Raji (cell line): ENCODE data around the gene CDKN3.

Source experiments
- POLR2A ChIP-seq: IDR thresholded peaks from 2 replicates; pipeline ENCODE4 v1.6.1; 2011; ENCODE audit warnings: low read depth, low read length, control low read depth; ENCODE audit not compliant: insufficient read depth

The CDKN3 gene

DNA sequence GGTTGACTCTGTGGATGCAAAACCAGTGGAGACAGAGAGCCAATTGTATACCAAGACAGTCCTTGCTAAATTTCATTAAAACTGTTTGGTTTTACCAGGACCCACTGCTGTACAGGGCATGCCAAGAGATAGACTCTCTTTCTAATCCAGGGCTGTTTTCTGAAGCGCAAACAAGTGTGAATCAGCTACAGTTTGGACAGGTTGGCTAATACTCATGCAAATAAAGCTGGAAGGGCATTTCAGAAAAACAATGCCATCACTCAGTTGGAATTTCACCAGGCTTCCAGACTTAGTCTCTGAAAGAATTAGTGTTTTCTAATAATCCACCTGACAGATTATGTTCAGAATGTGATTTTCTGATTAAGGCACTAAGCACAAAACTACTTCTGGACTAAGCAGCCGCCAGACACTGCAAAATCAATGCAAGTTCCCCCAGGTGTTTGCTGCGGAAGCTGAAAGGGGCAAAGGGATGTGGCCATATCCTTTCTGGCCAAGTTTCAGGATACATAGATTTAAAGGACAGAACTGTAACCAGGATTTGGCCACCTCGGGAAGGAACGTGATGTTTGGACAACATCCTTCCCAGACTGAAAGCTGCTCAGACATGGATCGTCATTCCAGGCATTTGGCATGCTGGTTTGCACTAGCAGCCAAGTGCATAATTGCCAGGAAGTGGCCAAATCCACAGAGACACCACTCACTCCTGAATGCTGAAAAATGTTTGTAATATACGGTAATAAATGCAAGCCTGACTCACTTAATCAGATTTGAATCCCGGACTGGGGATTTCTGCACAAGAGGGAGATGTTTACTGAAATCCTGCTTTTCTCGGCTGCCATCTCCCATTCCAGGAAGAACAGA lies 32.0 kb upstream of the CDKN3 start:
- no peak for TF ChIP-seq POLR2A

- no peak for TF ChIP-seq POLR2A
Observed at GRCh38 chr14:54366736-54367735, 29.8 kb upstream of the CDKN3 start.

GRCh38 chr14:54368291-54368690 lies 28.5 kb upstream of the CDKN3 start:
- TF ChIP-seq POLR2A: no peak

DNA sequence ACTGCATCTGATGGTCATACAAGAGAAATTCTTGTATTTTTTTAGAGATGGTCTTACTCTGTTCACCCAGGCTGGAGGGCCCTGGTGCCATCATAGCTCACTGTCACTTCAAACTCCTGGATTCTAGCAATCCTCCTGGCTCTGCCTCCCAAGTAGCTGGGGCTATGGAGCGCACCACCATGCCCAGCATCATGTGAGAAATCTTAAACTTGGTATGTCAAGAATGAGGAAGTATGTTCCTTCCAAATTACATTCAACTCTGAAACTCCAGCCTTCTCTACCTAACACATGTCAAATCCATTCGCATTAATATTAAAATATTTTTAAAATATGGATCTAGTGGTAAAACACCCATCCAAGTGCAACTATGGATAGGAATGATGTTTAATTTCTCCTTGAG lies 27.5 kb upstream of the CDKN3 start:
- TF ChIP-seq POLR2A: no peak

DNA sequence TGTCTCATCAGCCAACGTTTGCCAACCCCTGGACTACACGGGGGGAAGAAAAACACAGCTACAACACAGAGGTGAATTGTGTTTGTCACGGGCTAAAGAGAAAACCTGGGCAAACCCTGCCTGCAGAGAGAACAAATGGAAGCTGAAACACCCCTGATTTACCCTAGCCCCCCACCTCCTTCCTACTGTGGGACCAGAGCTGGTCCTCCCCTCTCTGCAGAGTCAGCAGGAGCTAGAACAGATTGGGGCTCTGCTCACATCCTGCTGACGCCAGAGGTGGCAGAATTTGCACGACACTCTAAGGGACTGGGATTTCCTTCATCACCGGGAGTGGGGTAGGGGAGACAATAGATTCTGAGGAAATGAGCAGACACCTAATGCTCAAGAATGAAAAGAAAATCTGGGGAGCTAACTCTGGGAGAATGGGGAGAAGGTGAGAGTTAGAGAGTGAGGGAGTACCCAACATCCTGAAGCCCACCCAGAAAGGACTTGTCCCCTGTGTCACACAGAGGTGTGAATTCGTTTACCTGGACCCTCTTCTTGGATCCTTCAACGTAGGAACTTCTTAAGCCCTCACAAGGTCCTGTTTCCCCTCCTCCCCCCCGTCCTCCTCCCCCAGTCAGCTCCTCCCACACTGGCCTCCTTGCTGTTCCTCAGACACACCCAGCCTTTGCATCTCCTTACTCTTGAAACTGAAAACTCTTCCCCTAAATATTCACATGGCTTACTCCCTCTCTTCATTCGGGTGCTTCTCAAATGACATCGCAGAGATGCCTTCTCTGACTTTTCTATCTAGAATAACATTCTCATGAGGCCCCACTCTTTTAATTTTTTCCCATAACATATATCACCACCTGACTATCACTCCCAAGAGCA lies 26.2 kb upstream of the CDKN3 start:
- no peak for TF ChIP-seq POLR2A

- no peak for TF ChIP-seq POLR2A
Observed at GRCh38 chr14:54374117-54374884, 22.5 kb upstream of the CDKN3 start.

GRCh38 chr14:54377501-54377900 lies 19.3 kb upstream of the CDKN3 start:
- no peak for TF ChIP-seq POLR2A

GRCh38 chr14:54381821-54382220 lies 15.0 kb upstream of the CDKN3 start:
- no peak for TF ChIP-seq POLR2A

GRCh38 chr14:54383835-54384234 lies 13.0 kb upstream of the CDKN3 start:
- no peak for TF ChIP-seq POLR2A

GRCh38 chr14:54385556-54385955 lies 11.3 kb upstream of the CDKN3 start:
- TF ChIP-seq POLR2A: no peak

DNA sequence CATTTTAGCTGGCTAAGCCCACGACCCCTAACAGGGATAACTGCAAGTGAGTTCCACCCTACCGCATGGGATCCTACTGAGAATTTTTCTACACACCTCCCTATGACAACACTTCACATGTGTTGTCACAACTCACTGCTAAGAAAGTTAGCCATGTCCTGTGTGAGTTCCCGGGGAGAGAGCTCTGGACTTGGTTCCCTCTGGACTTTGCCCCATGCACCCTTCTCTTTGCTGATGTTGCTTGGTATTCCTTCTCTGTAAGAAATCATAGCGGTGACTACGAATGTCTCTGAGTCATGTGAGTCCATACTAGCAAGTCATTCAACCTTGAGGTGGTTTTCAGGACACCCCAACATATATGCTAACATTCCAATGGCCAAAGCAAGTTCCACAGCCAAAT lies 9.5 kb upstream of the CDKN3 start:
- no peak for TF ChIP-seq POLR2A

GRCh38 chr14:54392131-54392859 lies 4.5 kb upstream of the CDKN3 start:
- TF ChIP-seq POLR2A: no peak

DNA sequence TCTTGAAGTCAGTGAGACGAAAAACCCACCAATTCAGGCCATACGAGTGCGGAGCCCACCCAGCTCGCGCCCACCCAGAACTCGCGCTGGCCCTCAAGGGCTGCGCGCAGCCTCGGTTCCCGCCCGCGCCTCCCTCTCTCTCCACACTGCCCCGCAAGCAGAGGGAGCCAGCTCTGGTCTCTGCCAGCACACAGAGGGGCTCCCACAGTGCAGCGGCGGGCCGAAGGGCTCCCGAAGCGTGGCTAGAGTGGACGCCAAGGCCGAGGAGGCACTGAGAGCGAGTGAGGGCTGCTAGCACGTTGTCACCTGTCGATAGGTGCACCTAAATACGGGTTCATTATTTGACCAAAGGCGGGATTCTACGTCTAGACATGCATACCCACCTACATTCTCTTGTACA lies 2.2 kb upstream of the CDKN3 start:
- no peak for TF ChIP-seq POLR2A

GRCh38 chr14:54395284-54395683 lies 1.5 kb upstream of the CDKN3 start:
- TF ChIP-seq POLR2A: no peak

GRCh38 chr14:54395716-54396115 lies 1.1 kb upstream of the CDKN3 start:
- TF ChIP-seq POLR2A: no peak
